Osteoblast (primary cell): ENCODE measurements around the gene UNC13C. TPM values are rescaled to one million over a fixed set of nuclear protein-coding genes. Genes with fewer than 3 reads are reported as not detected.

Source experiments
- DNase-seq: peaks from one replicate; pipeline ENCODE4 v3.0.0; 2011; ENCODE audit warnings: low spot score, mixed read lengths; ENCODE audit not compliant: insufficient read length; ENCODE audit errors: missing footprints
- H2AFZ ChIP-seq: 2 replicates; pipeline ENCODE4 v1.6.0; 2011; ENCODE audit warnings: mild to moderate bottlenecking, low read length
- H3K27ac ChIP-seq: 2 replicates; pipeline ENCODE4 v1.5.1; 2011; ENCODE audit warnings: mild to moderate bottlenecking, low read depth, low read length, moderate library complexity
- H3K27me3 ChIP-seq: 2 replicates; pipeline ENCODE4 v1.6.0; 2012; ENCODE audit warnings: mild to moderate bottlenecking, control low read depth, inconsistent platforms, low read length, moderate library complexity; ENCODE audit not compliant: insufficient read depth
- H3K36me3 ChIP-seq: 2 replicates; pipeline ENCODE4 v1.5.1; 2011; ENCODE audit warnings: mild to moderate bottlenecking, low read length, control low read depth, moderate library complexity; ENCODE audit not compliant: insufficient read depth
- H3K4me1 ChIP-seq: 2 replicates; pipeline ENCODE4 v1.5.1; 2011; ENCODE audit warnings: mild to moderate bottlenecking, low read length, control low read depth, moderate library complexity; ENCODE audit not compliant: insufficient read depth
- H3K4me2 ChIP-seq: 2 replicates; pipeline ENCODE4 v1.6.0; 2011; ENCODE audit warnings: mild to moderate bottlenecking, low read length; ENCODE audit not compliant: insufficient read depth
- H3K4me3 ChIP-seq: fragments of 200-600 bp; sonication (generic); 3 replicates; pipeline ENCODE4 v1.5.1; 2012; ENCODE audit warnings: mild to moderate bottlenecking, low read length, inconsistent platforms; ENCODE audit not compliant: insufficient read depth
- H3K79me2 ChIP-seq: 2 replicates; pipeline ENCODE4 v1.6.0; 2012; ENCODE audit warnings: mild to moderate bottlenecking, low read length, control low read depth, inconsistent platforms; ENCODE audit not compliant: insufficient read depth
- H3K9me3 ChIP-seq: 2 replicates; pipeline ENCODE4 v1.5.1; 2011; ENCODE audit warnings: low read depth, low read length, control low read depth
- H4K20me1 ChIP-seq: 2 replicates; pipeline ENCODE4 v1.6.0; 2012; ENCODE audit warnings: mild to moderate bottlenecking, low read length, control low read depth; ENCODE audit not compliant: insufficient read depth
- CTCF ChIP-seq: IDR thresholded peaks from 2 replicates; pipeline ENCODE4 v1.5.1; 2011; ENCODE audit warnings: mild to moderate bottlenecking, low read depth, low read length, moderate library complexity; ENCODE audit errors: extremely low read depth
- total RNA-seq: library from RNA; depleted of rRNA; stranded (reverse); fragments of >200 nt; gene quantifications from 2 replicates; pipeline ENCODE4 v1.2.3, GENCODE V29; 2012

UNC13C gene
- total RNA-seq, 1 donor: not detected

GRCh38 chr15:54540721-54541120 is 562.5 kb downstream of the UNC13C start:
- no peak overlapping the region for H3K4me2 ChIP-seq
- no peak for DNase-seq
- no peak overlapping the region for H3K27ac ChIP-seq
- H4K20me1 ChIP-seq: no peaks in the 10 kb centered on the region
- no peak overlapping the region for H2AFZ ChIP-seq
- no peaks in the 10 kb centered on the region for H3K9me3 ChIP-seq
- no peaks in the 10 kb centered on the region for H3K36me3 ChIP-seq
- no peaks in the 10 kb centered on the region for H3K79me2 ChIP-seq
- no peaks in the 10 kb centered on the region for H3K4me1 ChIP-seq
- H3K27me3 ChIP-seq: no peaks in the 10 kb centered on the region
- H3K4me3 ChIP-seq: no peak overlapping the region
- no peak for TF ChIP-seq CTCF

GRCh38 chr15:54547491-54547890 is 569.2 kb downstream of the UNC13C start:
- Histone ChIP-seq H2AFZ (no peak overlapping the region), H3K79me2 (no peaks in the 10 kb centered on the region), H3K27ac (no peak overlapping the region), H3K4me3 (no peak overlapping the region), H3K36me3 (no peaks in the 10 kb centered on the region), H3K4me2 (no peak overlapping the region), H3K4me1 (no peaks in the 10 kb centered on the region), H4K20me1 (no peaks in the 10 kb centered on the region), H3K9me3 (no peaks in the 10 kb centered on the region), H3K27me3 (no peaks in the 10 kb centered on the region)
- no peak for TF ChIP-seq CTCF
- DNase-seq: no peak

GRCh38 chr15:54550954-54551353 is 572.7 kb downstream of the UNC13C start:
- no peaks in the 10 kb centered on the region for H4K20me1 ChIP-seq
- H3K36me3 ChIP-seq: no peaks in the 10 kb centered on the region
- TF ChIP-seq CTCF: no peak
- H3K27ac ChIP-seq: no peak overlapping the region
- peaks cover 3% of the 10 kb centered on the region for H3K9me3 ChIP-seq
- H3K4me2 ChIP-seq: no peak overlapping the region
- no peaks in the 10 kb centered on the region for H3K4me1 ChIP-seq
- H2AFZ ChIP-seq: no peak overlapping the region
- no peak overlapping the region for H3K4me3 ChIP-seq
- no peak for DNase-seq
- H3K79me2 ChIP-seq: no peaks in the 10 kb centered on the region
- no peaks in the 10 kb centered on the region for H3K27me3 ChIP-seq

GRCh38 chr15:54556231-54556630 is 578.0 kb downstream of the UNC13C start:
- Histone ChIP-seq H3K79me2 (no peaks in the 10 kb centered on the region), H3K4me3 (no peak overlapping the region), H3K4me2 (no peak overlapping the region), H3K27me3 (no peaks in the 10 kb centered on the region), H3K36me3 (no peaks in the 10 kb centered on the region), H3K4me1 (no peaks in the 10 kb centered on the region), H3K9me3 (peaks cover 3% of the 10 kb centered on the region), H2AFZ (no peak overlapping the region), H4K20me1 (no peaks in the 10 kb centered on the region), H3K27ac (no peak overlapping the region)
- TF ChIP-seq CTCF: no peak
- no peak for DNase-seq
